ENCODE results near the gene PLD6. TPM values are rescaled to one million over a fixed set of nuclear protein-coding genes. Genes with fewer than 3 reads are reported as not detected.

The PLD6 gene
- total RNA-seq, 1 experiment from 2014 or later, result 4.2 TPM

DNA sequence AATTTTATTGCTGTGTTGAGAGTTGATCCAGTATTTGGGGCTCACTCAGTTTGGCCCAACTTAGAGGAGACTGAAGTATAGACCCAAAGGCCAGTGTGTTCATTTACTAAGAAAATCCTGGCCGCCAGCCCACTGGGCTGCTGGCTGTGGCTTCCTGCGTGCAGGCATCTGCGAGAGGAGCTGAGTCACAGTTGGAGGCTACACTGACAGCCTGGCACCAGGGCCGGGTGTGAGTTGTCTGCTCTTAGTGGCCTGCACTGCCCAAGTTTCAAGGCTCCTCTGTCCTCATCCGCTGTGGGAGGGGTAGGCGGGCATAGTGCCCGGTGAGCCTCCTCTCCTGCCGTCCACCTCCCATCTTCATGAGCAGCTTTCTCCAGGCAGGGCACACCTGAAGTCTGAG, 54.2 kb downstream of the PLD6 start:
- H3K36me3 ChIP-seq (ENCODE audit: control insufficient read depth, insufficient read depth, low read length), result no peaks in the 10 kb centered on the region; the same call in 1 of the 2 replicates
- no peaks in the 10 kb centered on the region for H3K9me3 ChIP-seq (ENCODE audit: control insufficient read depth, insufficient read depth, low read depth, low read length)
- no peak overlapping the region for H3K4me3 ChIP-seq (ENCODE audit: low read depth in 2 of 2, low read length in 2 of 2)
- peak; percentile 87 for ATAC-seq
- no peak overlapping the region for H3K27ac ChIP-seq (ENCODE audit: low read length)
- no TSS peak for BruUV-seq (replicated peaks)
- in situ Hi-C loops (cut with HindIII; ENCODE audit: low pct_unique_long_range_greater_than_20kb, low sequenced_read_pairs), result no loop called here
- DNase-seq (ENCODE audit: low read depth, low spot score), result peak; percentile 63
- CTCF ChIA-PET, result no interaction called here
- POLR2A ChIA-PET, result no interaction called here
- peaks cover 6% of the 10 kb centered on the region; the same call in 1 of the 2 replicates for H3K4me1 ChIP-seq (ENCODE audit: control insufficient read depth, insufficient read depth, low read length)
- TF ChIP-seq, protein P1, sequence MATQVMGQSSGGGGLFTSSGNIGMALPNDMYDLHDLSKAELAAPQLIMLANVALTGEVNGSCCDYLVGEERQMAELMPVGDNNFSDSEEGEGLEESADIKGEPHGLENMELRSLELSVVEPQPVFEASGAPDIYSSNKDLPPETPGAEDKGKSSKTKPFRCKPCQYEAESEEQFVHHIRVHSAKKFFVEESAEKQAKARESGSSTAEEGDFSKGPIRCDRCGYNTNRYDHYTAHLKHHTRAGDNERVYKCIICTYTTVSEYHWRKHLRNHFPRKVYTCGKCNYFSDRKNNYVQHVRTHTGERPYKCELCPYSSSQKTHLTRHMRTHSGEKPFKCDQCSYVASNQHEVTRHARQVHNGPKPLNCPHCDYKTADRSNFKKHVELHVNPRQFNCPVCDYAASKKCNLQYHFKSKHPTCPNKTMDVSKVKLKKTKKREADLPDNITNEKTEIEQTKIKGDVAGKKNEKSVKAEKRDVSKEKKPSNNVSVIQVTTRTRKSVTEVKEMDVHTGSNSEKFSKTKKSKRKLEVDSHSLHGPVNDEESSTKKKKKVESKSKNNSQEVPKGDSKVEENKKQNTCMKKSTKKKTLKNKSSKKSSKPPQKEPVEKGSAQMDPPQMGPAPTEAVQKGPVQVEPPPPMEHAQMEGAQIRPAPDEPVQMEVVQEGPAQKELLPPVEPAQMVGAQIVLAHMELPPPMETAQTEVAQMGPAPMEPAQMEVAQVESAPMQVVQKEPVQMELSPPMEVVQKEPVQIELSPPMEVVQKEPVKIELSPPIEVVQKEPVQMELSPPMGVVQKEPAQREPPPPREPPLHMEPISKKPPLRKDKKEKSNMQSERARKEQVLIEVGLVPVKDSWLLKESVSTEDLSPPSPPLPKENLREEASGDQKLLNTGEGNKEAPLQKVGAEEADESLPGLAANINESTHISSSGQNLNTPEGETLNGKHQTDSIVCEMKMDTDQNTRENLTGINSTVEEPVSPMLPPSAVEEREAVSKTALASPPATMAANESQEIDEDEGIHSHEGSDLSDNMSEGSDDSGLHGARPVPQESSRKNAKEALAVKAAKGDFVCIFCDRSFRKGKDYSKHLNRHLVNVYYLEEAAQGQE (IDR thresholded peaks at IDR 0.05; ENCODE audit: insufficient read depth in 1 of 2, low read depth in 2 of 2, low read length in 1 of 2), result no peak
- TF ChIP-seq TCF7L2 (IDR thresholded peaks at IDR 0.05; ENCODE audit: low read depth, low read length) (no peak), SIN3A (IDR thresholded peaks at IDR 0.05; ENCODE audit: borderline replicate concordance, insufficient read depth, low read depth, low read length) (no peak), POLR2AphosphoS5 (IDR thresholded peaks at IDR 0.05; ENCODE audit: low read depth, low read length) (no peak)
- TF ChIP-seq, protein P2, sequence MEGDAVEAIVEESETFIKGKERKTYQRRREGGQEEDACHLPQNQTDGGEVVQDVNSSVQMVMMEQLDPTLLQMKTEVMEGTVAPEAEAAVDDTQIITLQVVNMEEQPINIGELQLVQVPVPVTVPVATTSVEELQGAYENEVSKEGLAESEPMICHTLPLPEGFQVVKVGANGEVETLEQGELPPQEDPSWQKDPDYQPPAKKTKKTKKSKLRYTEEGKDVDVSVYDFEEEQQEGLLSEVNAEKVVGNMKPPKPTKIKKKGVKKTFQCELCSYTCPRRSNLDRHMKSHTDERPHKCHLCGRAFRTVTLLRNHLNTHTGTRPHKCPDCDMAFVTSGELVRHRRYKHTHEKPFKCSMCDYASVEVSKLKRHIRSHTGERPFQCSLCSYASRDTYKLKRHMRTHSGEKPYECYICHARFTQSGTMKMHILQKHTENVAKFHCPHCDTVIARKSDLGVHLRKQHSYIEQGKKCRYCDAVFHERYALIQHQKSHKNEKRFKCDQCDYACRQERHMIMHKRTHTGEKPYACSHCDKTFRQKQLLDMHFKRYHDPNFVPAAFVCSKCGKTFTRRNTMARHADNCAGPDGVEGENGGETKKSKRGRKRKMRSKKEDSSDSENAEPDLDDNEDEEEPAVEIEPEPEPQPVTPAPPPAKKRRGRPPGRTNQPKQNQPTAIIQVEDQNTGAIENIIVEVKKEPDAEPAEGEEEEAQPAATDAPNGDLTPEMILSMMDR (IDR thresholded peaks at IDR 0.05), result no peak
- H3K27me3 ChIP-seq (ENCODE audit: control insufficient read depth, insufficient read depth, low read length), result no peaks in the 10 kb centered on the region
- intact Hi-C loops (cut with micrococcal nuclease; ENCODE audit: unreplicated experiment), result no loop called here

DNA sequence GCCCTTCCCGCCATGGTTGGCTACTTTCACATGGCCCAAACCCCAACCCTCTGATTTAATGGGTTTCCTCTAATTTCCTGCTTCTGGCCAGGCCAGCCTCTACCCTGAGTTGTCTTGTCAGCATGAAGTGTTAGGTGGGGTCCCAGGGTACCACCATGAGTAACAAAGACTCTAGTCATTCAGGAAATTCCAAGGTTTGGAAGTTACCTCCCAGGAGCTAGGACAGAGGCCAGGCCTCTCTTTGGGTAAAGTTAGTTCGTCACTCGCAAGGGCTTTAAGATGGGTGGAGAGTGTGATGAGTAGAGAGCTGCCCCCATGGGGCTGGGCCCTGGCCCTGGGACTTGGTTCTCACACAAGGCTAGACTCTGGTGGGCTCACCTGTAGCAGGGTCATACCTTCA, 54.6 kb downstream of the PLD6 start:
- Histone ChIP-seq H3K27ac (ENCODE audit: low read length) (peak overlapping the region; percentile 9; the same call in 1 of the 2 replicates), H3K36me3 (ENCODE audit: control insufficient read depth, insufficient read depth, low read length) (no peaks in the 10 kb centered on the region; the same call in 1 of the 2 replicates), H3K9me3 (ENCODE audit: control insufficient read depth, insufficient read depth, low read depth, low read length) (no peaks in the 10 kb centered on the region), H3K4me3 (ENCODE audit: low read depth in 2 of 2, low read length in 2 of 2) (no peak overlapping the region), H3K27me3 (ENCODE audit: control insufficient read depth, insufficient read depth, low read length) (no peaks in the 10 kb centered on the region), H3K4me1 (ENCODE audit: control insufficient read depth, insufficient read depth, low read length) (peaks cover 6% of the 10 kb centered on the region; the same call in 1 of the 2 replicates)
- ChIA-PET CTCF (no interaction called here), POLR2A (no interaction called here)
- BruUV-seq (replicated peaks), result no TSS peak
- intact Hi-C loops (cut with micrococcal nuclease; ENCODE audit: unreplicated experiment) (no loop called here), in situ Hi-C loops (cut with HindIII; ENCODE audit: low pct_unique_long_range_greater_than_20kb, low sequenced_read_pairs) (no loop called here)
- no peak for DNase-seq (ENCODE audit: low read depth, low spot score)
- TF ChIP-seq SIN3A (IDR thresholded peaks at IDR 0.05; ENCODE audit: borderline replicate concordance, insufficient read depth, low read depth, low read length) (no peak), TCF7L2 (IDR thresholded peaks at IDR 0.05; ENCODE audit: low read depth, low read length) (no peak)
- TF ChIP-seq, protein P2 (IDR thresholded peaks at IDR 0.05), result no peak
- peak; percentile 31 for ATAC-seq
